K562 (cell line): ENCODE data around the gene KRTAP5-7. TPM values are rescaled to one million over a fixed set of nuclear protein-coding genes. Genes with fewer than 3 reads are reported as not detected.

Source experiments
- ATAC-seq: fragments of 200-7000 bp; cut with Tn5 transposase; 3 replicates; pipeline ENCODE4 v1.9.1; 2020; ENCODE audit warnings: moderate library complexity
- BruUV-seq: library from RNA; stranded (reverse); fragments of 400-500 nt; replicated peaks from 2 replicates; lab custom pipeline; 2021; lab: Mats Ljungman, UMichigan
- CTCF ChIA-PET: fragments of 300-600 bp; formaldehyde crosslinking; extraction: SDS; loops from one replicate; lab custom pipeline; 2021; ENCODE audit warnings: low intra/inter-chr PET ratio; lab: Yijun Ruan, JAX
- POLR2A ChIA-PET: fragments of 300-600, 350-650 bp; sonication (Branson Sonifier 250); formaldehyde crosslinking; extraction: SDS; loops from one replicate; lab custom pipeline; 2021; ENCODE audit warnings: antibody characterized with exemption, inconsistent platforms; lab: Yijun Ruan, JAX
- DNase-seq, 4 experiments: peaks; one replicate each; pipeline versions ENCODE4 v3.0.0 to v3.0.0-alpha.2; 2011 to 2018; ENCODE audit warnings: low spot score in 3 of 4, mixed read lengths in 3 of 4; ENCODE audit errors: extremely low read depth in 1 of 4
- FAIRE-seq: peaks from 2 replicates; lab custom pipeline; 2011; peaks lifted over from hg19 to GRCh38; lab: Jason Lieb, UNC
- H2AFZ ChIP-seq: 2 replicates; pipeline ENCODE4 v1.6.0; 2011; ENCODE audit warnings: low read depth, low read length, control low read depth, inconsistent platforms
- H3K27ac ChIP-seq: fragments of 200-600 bp; 3 replicates; pipeline ENCODE4 v1.8.0; 2011; ENCODE audit warnings: low read depth, mild to moderate bottlenecking, control low read depth, inconsistent platforms, low read length, moderate library complexity, mixed read lengths; ENCODE audit errors: extremely low read depth
- H3K27me3 ChIP-seq, 2 experiments: fragments of 300-600 bp in 1 of 2; 2 replicates in 1 of 2; 3 replicates in 1 of 2; pipeline versions ENCODE4 v1.6.0 to v1.8.0; 2011; ENCODE audit warnings: inconsistent platforms in 2 of 2, low read length in 2 of 2, mild to moderate bottlenecking in 1 of 2, mixed read lengths in 1 of 2, moderate library complexity in 1 of 2; ENCODE audit not compliant: control insufficient read depth in 2 of 2, insufficient read depth in 2 of 2
- H3K36me3 ChIP-seq: fragments of 300-600 bp; 3 replicates; pipeline ENCODE4 v1.8.0; 2011; ENCODE audit warnings: mild to moderate bottlenecking, low read length, inconsistent platforms; ENCODE audit not compliant: control insufficient read depth, insufficient read depth
- H3K4me1 ChIP-seq, 2 experiments: fragments of 200-600 bp in 1 of 2; replicated peaks in 1 of 2; 2 replicates in 1 of 2; 3 replicates in 1 of 2; pipeline versions ENCODE4 v1.5.1 to v1.8.0; 2011; ENCODE audit warnings: inconsistent platforms in 2 of 2, low read length in 2 of 2, mild to moderate bottlenecking in 1 of 2, mixed read lengths in 1 of 2, moderate library complexity in 1 of 2; ENCODE audit not compliant: control insufficient read depth in 2 of 2, insufficient read depth in 2 of 2
- H3K4me2 ChIP-seq: 2 replicates; pipeline ENCODE4 v1.6.1; 2011; ENCODE audit warnings: low read length, control low read depth, inconsistent platforms, mixed read lengths; ENCODE audit not compliant: insufficient read depth
- H3K4me3 ChIP-seq: fragments of 200-600 bp; sonication (generic), shearing (Covaris generic); 2 replicates; pipeline ENCODE4 v1.5.1; 2016; ENCODE audit warnings: control low read depth, inconsistent platforms
- H3K79me2 ChIP-seq: fragments of 200-600 bp; 3 replicates; pipeline ENCODE4 v1.8.0; 2011; ENCODE audit warnings: low read length, inconsistent platforms; ENCODE audit not compliant: control insufficient read depth, insufficient read depth
- H3K9ac ChIP-seq, 2 experiments: 2 replicates each; pipeline versions ENCODE4 v1.6.0 to v1.6.1; 2011; ENCODE audit warnings: low read depth in 2 of 2, low read length in 2 of 2, control low read depth in 1 of 2, inconsistent platforms in 1 of 2, mild to moderate bottlenecking in 1 of 2, mixed read lengths in 1 of 2; ENCODE audit not compliant: insufficient read depth in 1 of 2
- H3K9me1 ChIP-seq: one replicate; pipeline ENCODE4 v1.6.0; 2011; ENCODE audit warnings: inconsistent platforms, mild to moderate bottlenecking, low read length, moderate library complexity; ENCODE audit not compliant: control insufficient read depth, insufficient read depth
- H3K9me3 ChIP-seq: replicated peaks from 2 replicates; pipeline ENCODE4 v1.5.1; 2011; ENCODE audit warnings: low read depth, low read length, inconsistent platforms; ENCODE audit not compliant: control insufficient read depth, insufficient read depth
- H4K20me1 ChIP-seq: replicated peaks from 2 replicates; pipeline ENCODE4 v1.6.1; 2011; ENCODE audit warnings: low read length, inconsistent platforms, mixed read lengths; ENCODE audit not compliant: control insufficient read depth, insufficient read depth
- BDP1 ChIP-seq: IDR thresholded peaks from 3 replicates; pipeline ENCODE4 v1.6.1; 2011; ENCODE audit not compliant: insufficient read length, insufficient read depth
- HMG20A ChIP-seq: fragments of 450-650 bp; formaldehyde crosslinking; conservative IDR thresholded peaks from 2 replicates; pipeline ENCODE4 v1.4.0; 2020; ENCODE audit warnings: mild to moderate bottlenecking, mixed read lengths
- SMC3 ChIP-seq: conservative IDR thresholded peaks from 2 replicates; pipeline ENCODE4 v1.6.1; 2011; ENCODE audit warnings: low read depth, low read length, improper control_type of control experiment; ENCODE audit not compliant: insufficient read depth
- TAF9B ChIP-seq: fragments of 450-650 bp; IDR thresholded peaks from 2 replicates; pipeline ENCODE4 v1.6.1; 2018; ENCODE audit warnings: mild to moderate bottlenecking; ENCODE audit not compliant: partially characterized antibody
- ZNF165 ChIP-seq: fragments of 250-450 bp; sonication (Bioruptor Pico); IDR thresholded peaks from 2 replicates; pipeline ENCODE4 v1.4.0; 2020; ENCODE audit warnings: borderline replicate concordance
- WGBS: fragments of 100-300 bp; shearing (Covaris generic); methylation state at CpG from one replicate; pipeline ENCODE4 v1.1.6; 2016; ENCODE audit warnings: low coverage, mixed read lengths; ENCODE audit not compliant: insufficient coverage; ENCODE audit errors: missing lambda C conversion rate; 5-methylcytosine and 5-hydroxymethylcytosine counted together
- in situ Hi-C: fragments of 300-500 bp; cut with MboI; formaldehyde crosslinking; loops from 4 replicates; pipeline ENCODE4 v1.15.0; 2018; ENCODE audit warnings: inconsistent platforms, mixed read lengths
- intact Hi-C: fragments of 100-400 bp; cut with micrococcal nuclease; formaldehyde crosslinking; loops from 2 replicates; pipeline ENCODE4 v1.14.2; 2022
- polyA plus RNA-seq, 8 experiments: library from polyadenylated mRNA; depleted of rRNA in 4 of 8; stranded (reverse) in 5 of 8; unstranded in 3 of 8; fragments of >200 nt; fragmentation: Nextera tagmentation in 2 of 8; fragmentation: Illumina TruSeq in 1 of 8; extraction: Ambion mirVana in 2 of 8; extraction: Trizol in 1 of 8; gene quantifications; 2 replicates each; pipeline versions ENCODE4 v1.2.1 to v1.2.3, GENCODE V29; 2011 to 2014; ENCODE audit warnings: inconsistent platforms in 1 of 8, missing spikeins in 1 of 8
- total RNA-seq, 7 experiments: library from RNA; depleted of rRNA in 6 of 7; stranded (reverse); fragments of >200 nt in 6 of 7; fragmentation: Illumina TruSeq in 2 of 7; extraction: Trizol in 2 of 7; gene quantifications; 2 replicates each; pipeline versions ENCODE4 v1.2.1 to v1.2.3, GENCODE V29; 2011 to 2021; ENCODE audit warnings: low replicate concordance in 1 of 7
- TF ChIP-seq, protein P1 (sequence below): fragments of 450-650 bp; IDR thresholded peaks from 2 replicates; pipeline ENCODE4 v1.6.1; 2018; ENCODE audit not compliant: partially characterized antibody

Gene KRTAP5-7
- total and polyA plus RNA-seq, 9 of the 15 experiments (the other 6 are each of a cell fraction or from before 2014, with no cell fraction given) = not detected

DNA sequence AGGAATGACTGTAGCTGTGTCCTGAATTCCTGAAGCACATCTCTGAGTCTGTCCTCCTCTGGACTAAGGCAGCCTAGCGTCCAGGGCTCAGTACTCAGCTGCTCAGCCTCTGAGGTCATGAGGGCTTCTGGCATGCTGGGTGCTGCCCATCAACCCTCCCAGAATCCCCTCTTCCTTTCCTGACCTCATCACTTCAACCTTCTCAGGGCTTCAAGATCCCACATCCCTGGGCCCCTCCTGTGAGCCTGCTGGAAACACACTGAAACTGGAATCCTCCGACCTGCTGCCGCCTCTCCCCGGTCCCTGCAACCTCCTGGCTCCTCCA lies 11.6 kb downstream of the KRTAP5-7 start (continued):
- no peak for TF ChIP-seq TAF9B
- TF ChIP-seq HMG20A (CRISPR knock-in tag) = no peak
- TF ChIP-seq BDP1 = no peak
- TF ChIP-seq ZNF165 (CRISPR knock-in tag) = no peak
- no peak for TF ChIP-seq SMC3

- no peak overlapping the region for H2AFZ ChIP-seq
- in situ Hi-C loops = no loop called here
- H3K9me3 ChIP-seq = peaks cover 2% of the 10 kb centered on the region; the same call in 1 of the 2 replicates
- peaks cover 34 to 52% of the 10 kb centered on the region in 2 experiments; a peak in 3 of 5 replicates for H3K27me3 ChIP-seq
- 2% methylated on average over 11 of the region's 11 CpGs for whole genome bisulfite sequencing
- intact Hi-C loops = loop anchor here (10.0 kb wide), 1 partner anchor 94 kb away; the partner anchor contains the start of gene DHCR7
- H3K4me2 ChIP-seq = no peak overlapping the region
- ChIA-PET POLR2A (interaction anchor here (1.5 kb wide), 1 partner anchor 11 kb away, joined by 5 read pairs; no protein-coding TSS in a partner anchor), CTCF (no interaction called here)
- no peak for FAIRE-seq
- no peak for DNase-seq
- BruUV-seq = no TSS peak
- H3K79me2 ChIP-seq = no peaks in the 10 kb centered on the region
- no peak overlapping the region for H3K9ac ChIP-seq
- no peaks in the 10 kb centered on the region for H3K9me1 ChIP-seq
- no peak overlapping the region for H3K4me3 ChIP-seq
- no peak for ATAC-seq
- H3K4me1 ChIP-seq = peaks cover 2 to 4% of the 10 kb centered on the region in 2 experiments; a peak in 4 of 5 replicates
- no peaks in the 10 kb centered on the region for H4K20me1 ChIP-seq
- H3K27ac ChIP-seq = no peak overlapping the region
- no peaks in the 10 kb centered on the region for H3K36me3 ChIP-seq
- TF ChIP-seq, protein P1, sequence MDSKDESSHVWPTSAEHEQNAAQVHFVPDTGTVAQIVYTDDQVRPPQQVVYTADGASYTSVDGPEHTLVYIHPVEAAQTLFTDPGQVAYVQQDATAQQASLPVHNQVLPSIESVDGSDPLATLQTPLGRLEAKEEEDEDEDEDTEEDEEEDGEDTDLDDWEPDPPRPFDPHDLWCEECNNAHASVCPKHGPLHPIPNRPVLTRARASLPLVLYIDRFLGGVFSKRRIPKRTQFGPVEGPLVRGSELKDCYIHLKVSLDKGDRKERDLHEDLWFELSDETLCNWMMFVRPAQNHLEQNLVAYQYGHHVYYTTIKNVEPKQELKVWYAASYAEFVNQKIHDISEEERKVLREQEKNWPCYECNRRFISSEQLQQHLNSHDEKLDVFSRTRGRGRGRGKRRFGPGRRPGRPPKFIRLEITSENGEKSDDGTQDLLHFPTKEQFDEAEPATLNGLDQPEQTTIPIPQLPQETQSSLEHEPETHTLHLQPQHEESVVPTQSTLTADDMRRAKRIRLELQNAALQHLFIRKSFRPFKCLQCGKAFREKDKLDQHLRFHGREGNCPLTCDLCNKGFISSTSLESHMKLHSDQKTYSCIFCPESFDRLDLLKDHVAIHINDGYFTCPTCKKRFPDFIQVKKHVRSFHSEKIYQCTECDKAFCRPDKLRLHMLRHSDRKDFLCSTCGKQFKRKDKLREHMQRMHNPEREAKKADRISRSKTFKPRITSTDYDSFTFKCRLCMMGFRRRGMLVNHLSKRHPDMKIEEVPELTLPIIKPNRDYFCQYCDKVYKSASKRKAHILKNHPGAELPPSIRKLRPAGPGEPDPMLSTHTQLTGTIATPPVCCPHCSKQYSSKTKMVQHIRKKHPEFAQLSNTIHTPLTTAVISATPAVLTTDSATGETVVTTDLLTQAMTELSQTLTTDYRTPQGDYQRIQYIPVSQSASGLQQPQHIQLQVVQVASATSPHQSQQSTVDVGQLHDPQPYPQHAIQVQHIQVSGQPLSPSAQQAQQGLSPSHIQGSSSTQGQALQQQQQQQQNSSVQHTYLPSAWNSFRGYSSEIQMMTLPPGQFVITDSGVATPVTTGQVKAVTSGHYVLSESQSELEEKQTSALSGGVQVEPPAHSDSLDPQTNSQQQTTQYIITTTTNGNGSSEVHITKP = no peak
Observed at GRCh38 chr11:71539017-71539416, 11.9 kb downstream of the KRTAP5-7 start.
